HepG2 (cell line): ENCODE measurements around the gene SH3D21. TPM values are rescaled to one million over a fixed set of nuclear protein-coding genes. Genes with fewer than 3 reads are reported as not detected.

Source experiments
- ATAC-seq: fragments of 200-7000 bp; cut with Tn5 transposase; 3 replicates; pipeline ENCODE4 v1.9.1; 2020; ENCODE audit warnings: mild to moderate bottlenecking, moderate library complexity
- BruUV-seq: library from RNA; stranded (reverse); fragments of 400-500 nt; replicated peaks from 2 replicates; lab custom pipeline; 2021; lab: Mats Ljungman, UMichigan
- CTCF ChIA-PET: fragments of 300-600 bp; formaldehyde crosslinking; extraction: SDS; loops from one replicate; lab custom pipeline; 2021; ENCODE audit warnings: low total read pairs, inconsistent platforms, low intra/inter-chr PET ratio; lab: Yijun Ruan, JAX
- POLR2A ChIA-PET: fragments of 350-600 bp; sonication (Branson Sonifier 250); formaldehyde crosslinking; loops from one replicate; lab custom pipeline; 2020; ENCODE audit warnings: antibody characterized with exemption, inconsistent platforms; lab: Yijun Ruan, JAX
- DNase-seq: peaks from one replicate; pipeline ENCODE4 v3.0.0-alpha.2; 2015; ENCODE audit warnings: low spot score
- FAIRE-seq: peaks from 3 replicates; lab custom pipeline; 2011; peaks lifted over from hg19 to GRCh38; lab: Jason Lieb, UNC
- H2AFZ ChIP-seq: one replicate; pipeline ENCODE4 v1.6.1; 2011; ENCODE audit warnings: low read length, inconsistent platforms
- H3K27ac ChIP-seq: fragments of 300-600 bp; 3 replicates; pipeline ENCODE4 v1.8.0; 2011; ENCODE audit warnings: mixed run types, mild to moderate bottlenecking, mixed read lengths, low read length, inconsistent platforms; ENCODE audit not compliant: insufficient read depth; ENCODE audit errors: extremely low read length
- H3K27me3 ChIP-seq, 2 experiments: fragments of 200-600 bp in 1 of 2; 2 replicates in 1 of 2; 3 replicates in 1 of 2; pipeline versions ENCODE4 v1.6.0 to v1.8.0; 2011; ENCODE audit warnings: low read length in 2 of 2, mild to moderate bottlenecking in 2 of 2, moderate library complexity in 2 of 2, inconsistent platforms in 1 of 2; ENCODE audit not compliant: insufficient read depth in 2 of 2, control insufficient read depth in 1 of 2
- H3K36me3 ChIP-seq, 2 experiments: fragments of 200-600 bp in 1 of 2; replicated peaks in 1 of 2; 2 replicates in 1 of 2; 3 replicates in 1 of 2; pipeline versions ENCODE4 v1.5.1 to v1.8.0; 2011; ENCODE audit warnings: low read length in 2 of 2, inconsistent platforms in 1 of 2; ENCODE audit not compliant: insufficient read depth in 2 of 2, control insufficient read depth in 1 of 2
- H3K4me1 ChIP-seq: 2 replicates; pipeline ENCODE4 v1.5.1; 2012; ENCODE audit warnings: low read length, inconsistent platforms; ENCODE audit not compliant: insufficient read depth
- H3K4me2 ChIP-seq: 2 replicates; pipeline ENCODE4 v1.6.0; 2011; ENCODE audit warnings: low read depth, low read length, inconsistent platforms
- H3K4me3 ChIP-seq, 3 experiments: fragments of 200-600 bp in 1 of 3; sonication (generic), shearing (Covaris generic) in 1 of 3; replicated peaks in 1 of 3; 2 replicates each; pipeline ENCODE4 v1.5.1; 2011 to 2016; ENCODE audit warnings: low read length in 3 of 3, inconsistent platforms in 2 of 3, low read depth in 2 of 3, mild to moderate bottlenecking in 2 of 3, control low read depth in 1 of 3, mixed read lengths in 1 of 3; ENCODE audit not compliant: insufficient read depth in 1 of 3
- H3K79me2 ChIP-seq: one replicate; pipeline ENCODE4 v1.6.1; 2011; ENCODE audit warnings: low read length, inconsistent platforms; ENCODE audit not compliant: insufficient read depth
- H3K9ac ChIP-seq: 2 replicates; pipeline ENCODE4 v1.6.0; 2011; ENCODE audit warnings: mild to moderate bottlenecking, low read depth, low read length, inconsistent platforms; ENCODE audit not compliant: insufficient read depth
- H3K9me3 ChIP-seq: 2 replicates; pipeline ENCODE4 v1.5.1; 2012; ENCODE audit warnings: mild to moderate bottlenecking, low read length
- H4K20me1 ChIP-seq: 2 replicates; pipeline ENCODE4 v1.6.0; 2011; ENCODE audit warnings: inconsistent platforms, mild to moderate bottlenecking, low read length, moderate library complexity; ENCODE audit not compliant: insufficient read depth
- MTERF4 ChIP-seq: sonication (generic); formaldehyde crosslinking; IDR thresholded peaks from 2 replicates; pipeline ENCODE4 v1.8.0; 2023; ENCODE audit warnings: mild to moderate bottlenecking, missing genetic modification reagents
- ZNF160 ChIP-seq: sonication (generic); formaldehyde crosslinking; IDR thresholded peaks from 2 replicates; pipeline ENCODE4 v1.8.0; 2022; ENCODE audit warnings: mild to moderate bottlenecking, inconsistent platforms, missing genetic modification reagents
- WGBS: methylation state at CpG from one replicate; pipeline ENCODE4 v1.1.6; 2017; ENCODE audit warnings: low lambda C conversion rate; 5-methylcytosine and 5-hydroxymethylcytosine counted together
- in situ Hi-C: cut with HindIII; loops from 2 replicates; pipeline ENCODE4 v1.10.0; 2017; ENCODE audit warnings: low pct_unique_long_range_greater_than_20kb; ENCODE audit not compliant: extremely low pct_ligation_motif_present
- intact Hi-C: fragments of 100-400 bp; cut with micrococcal nuclease; formaldehyde crosslinking; loops from one replicate; pipeline ENCODE4 v1.10.0; 2022; ENCODE audit not compliant: unreplicated experiment
- polyA plus RNA-seq, 8 experiments: library from polyadenylated mRNA; depleted of rRNA in 3 of 8; stranded (reverse) in 7 of 8; unstranded in 1 of 8; fragments of >200 nt; fragmentation: Illumina TruSeq in 4 of 8; extraction: Trizol in 4 of 8; gene quantifications; 2 replicates each; pipeline versions ENCODE4 v1.2.1 to v1.2.3, GENCODE V29; 2011 to 2016; ENCODE audit warnings: low read depth in 4 of 8, missing spikeins in 1 of 8, mixed read lengths in 1 of 8; ENCODE audit not compliant: insufficient read depth in 1 of 8
- total RNA-seq, 5 experiments: library from RNA; depleted of rRNA; stranded (reverse); fragments of >200 nt; fragmentation: Illumina TruSeq; extraction: Trizol; gene quantifications; 2 replicates each; pipeline ENCODE4 v1.2.3, GENCODE V29; 2016; ENCODE audit warnings: low read depth in 1 of 5
- TF ChIP-seq, protein P1 (sequence below): sonication (generic); formaldehyde crosslinking; IDR thresholded peaks from 2 replicates; pipeline ENCODE4 v1.9.0; 2021; ENCODE audit warnings: missing genetic modification reagents, borderline replicate concordance

The SH3D21 gene
- total and polyA plus RNA-seq, 2 of the 13 experiments (the other 11 are each of a cell fraction or from before 2014, with no cell fraction given), result 5.1 to 8.6 TPM

- CTCF ChIA-PET, result no interaction called here
- no peak for DNase-seq
- 90% methylated on average over 1 of the region's 1 CpG for WGBS
Observed at GRCh38 chr1:36274201-36274600, 32.0 kb upstream of the SH3D21 start.

More at GRCh38 chr1:36274201-36274600, 32.0 kb upstream of the SH3D21 start:
- Histone ChIP-seq H3K27me3 (no peaks in the 10 kb centered on the region), H3K9ac (no peak overlapping the region), H3K4me3 (no peak overlapping the region), H3K27ac (no peak overlapping the region), H2AFZ (no peak overlapping the region), H4K20me1 (0 out of 2 replicates have a peak, but pooled peaks cover 6% of the 10 kb centered on the region), H3K36me3 (peaks cover 4 to 36% of the 10 kb centered on the region in 2 experiments), H3K79me2 (peaks cover 61% of the 10 kb centered on the region), H3K9me3 (no peaks in the 10 kb centered on the region), H3K4me1 (peaks cover 33% of the 10 kb centered on the region), H3K4me2 (no peak overlapping the region)
- TF ChIP-seq ZNF160 (CRISPR knock-in tag), result no peak
- no peak for TF ChIP-seq MTERF4
- TF ChIP-seq, protein P1, sequence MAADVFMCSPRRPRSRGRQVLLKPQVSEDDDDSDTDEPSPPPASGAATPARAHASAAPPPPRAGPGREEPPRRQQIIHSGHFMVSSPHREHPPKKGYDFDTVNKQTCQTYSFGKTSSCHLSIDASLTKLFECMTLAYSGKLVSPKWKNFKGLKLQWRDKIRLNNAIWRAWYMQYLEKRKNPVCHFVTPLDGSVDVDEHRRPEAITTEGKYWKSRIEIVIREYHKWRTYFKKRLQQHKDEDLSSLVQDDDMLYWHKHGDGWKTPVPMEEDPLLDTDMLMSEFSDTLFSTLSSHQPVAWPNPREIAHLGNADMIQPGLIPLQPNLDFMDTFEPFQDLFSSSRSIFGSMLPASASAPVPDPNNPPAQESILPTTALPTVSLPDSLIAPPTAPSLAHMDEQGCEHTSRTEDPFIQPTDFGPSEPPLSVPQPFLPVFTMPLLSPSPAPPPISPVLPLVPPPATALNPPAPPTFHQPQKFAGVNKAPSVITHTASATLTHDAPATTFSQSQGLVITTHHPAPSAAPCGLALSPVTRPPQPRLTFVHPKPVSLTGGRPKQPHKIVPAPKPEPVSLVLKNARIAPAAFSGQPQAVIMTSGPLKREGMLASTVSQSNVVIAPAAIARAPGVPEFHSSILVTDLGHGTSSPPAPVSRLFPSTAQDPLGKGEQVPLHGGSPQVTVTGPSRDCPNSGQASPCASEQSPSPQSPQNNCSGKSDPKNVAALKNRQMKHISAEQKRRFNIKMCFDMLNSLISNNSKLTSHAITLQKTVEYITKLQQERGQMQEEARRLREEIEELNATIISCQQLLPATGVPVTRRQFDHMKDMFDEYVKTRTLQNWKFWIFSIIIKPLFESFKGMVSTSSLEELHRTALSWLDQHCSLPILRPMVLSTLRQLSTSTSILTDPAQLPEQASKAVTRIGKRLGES (CRISPR knock-in tag), result no peak
- ATAC-seq, result no peak
- no peak for FAIRE-seq
- POLR2A ChIA-PET, result no interaction called here
- in situ Hi-C loops, result no loop called here
- intact Hi-C loops, result no loop called here
- no TSS peak for BruUV-seq
